Bronchial epithelial cell (primary cell): ENCODE measurements around the gene HTR4. TPM values are rescaled to one million over a fixed set of nuclear protein-coding genes. Genes with fewer than 3 reads are reported as not detected.

Experiments used
- DNase-seq: peaks from one replicate; pipeline ENCODE4 v3.0.0-alpha.2; 2010; ENCODE audit warnings: low read depth
- FAIRE-seq: peaks from 2 replicates; lab custom pipeline; 2011; peaks lifted over from hg19 to GRCh38; lab: Jason Lieb, UNC
- H3K27me3 ChIP-seq: 2 replicates; pipeline ENCODE4 v1.5.1; 2011; ENCODE audit warnings: low read length; ENCODE audit not compliant: control insufficient read depth, insufficient read depth
- H3K36me3 ChIP-seq: 2 replicates; pipeline ENCODE4 v1.5.1; 2011; ENCODE audit warnings: low read length; ENCODE audit not compliant: control insufficient read depth, insufficient read depth
- H3K4me3 ChIP-seq: 2 replicates; pipeline ENCODE4 v1.5.1; 2011; ENCODE audit warnings: mild to moderate bottlenecking, low read depth, low read length, control low read depth
- CTCF ChIP-seq: IDR thresholded peaks from 2 replicates; pipeline ENCODE4 v1.5.1; 2011; ENCODE audit warnings: mild to moderate bottlenecking, moderate library complexity, low read length, control low read depth, inconsistent platforms; ENCODE audit not compliant: insufficient read depth, severe bottlenecking
- total RNA-seq: library from RNA; depleted of rRNA; stranded (reverse); fragments of >200 nt; gene quantifications from 2 replicates; pipeline ENCODE4 v1.2.1, GENCODE V29; 2014

Gene HTR4
- total RNA-seq, 1 donor from 2014 or later = not detected

- no peak for TF ChIP-seq CTCF
- Histone ChIP-seq H3K4me3 (no peak overlapping the region), H3K36me3 (no peaks in the 10 kb centered on the region), H3K27me3 (peaks cover 2% of the 10 kb centered on the region)
- FAIRE-seq = no peak
- DNase-seq = peak; percentile 66
Observed at GRCh38 chr5:148569948-148570347, 84.4 kb downstream of the HTR4 start.

GRCh38 chr5:148565148-148565547, 89.2 kb downstream of the HTR4 start:
- no peaks in the 10 kb centered on the region for H3K36me3 ChIP-seq
- DNase-seq (no peak), FAIRE-seq (no peak)
- H3K4me3 ChIP-seq = no peak overlapping the region
- H3K27me3 ChIP-seq = no peaks in the 10 kb centered on the region
- no peak for TF ChIP-seq CTCF

GRCh38 chr5:148563021-148563420, 91.3 kb downstream of the HTR4 start:
- no peak for TF ChIP-seq CTCF
- Histone ChIP-seq H3K4me3 (no peak overlapping the region), H3K27me3 (no peaks in the 10 kb centered on the region), H3K36me3 (no peaks in the 10 kb centered on the region)
- no peak for DNase-seq
- FAIRE-seq = no peak

DNA sequence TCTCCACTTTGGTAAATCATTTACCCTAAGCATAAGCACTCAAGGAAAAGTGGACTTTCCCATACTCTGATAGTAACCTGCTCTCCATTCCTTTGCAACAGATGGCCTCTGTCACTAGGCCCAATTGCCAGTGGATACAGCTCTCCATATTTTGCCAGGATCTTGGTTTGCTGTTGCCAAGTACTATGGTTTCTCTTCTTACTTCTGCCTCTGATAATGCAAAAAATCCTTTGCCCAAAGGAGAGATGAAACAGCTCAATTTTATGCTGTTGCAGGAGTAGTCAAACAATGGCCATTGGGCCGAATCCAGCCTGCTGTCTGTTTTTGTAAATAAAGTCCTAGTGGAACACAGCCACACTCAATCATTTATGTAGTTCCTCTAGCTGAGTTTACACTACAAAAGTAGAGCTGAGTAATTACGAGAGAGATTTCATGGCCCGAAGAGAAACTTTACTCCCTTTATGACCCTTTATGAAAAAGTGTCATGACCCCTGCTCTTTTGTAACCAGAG, 92.5 kb downstream of the HTR4 start:
- DNase-seq (no peak), FAIRE-seq (no peak)
- Histone ChIP-seq H3K27me3 (no peaks in the 10 kb centered on the region), H3K36me3 (no peaks in the 10 kb centered on the region), H3K4me3 (no peak overlapping the region)
- no peak for TF ChIP-seq CTCF

- H3K4me3 ChIP-seq = no peak overlapping the region
- no peak for TF ChIP-seq CTCF
- no peak for DNase-seq
- FAIRE-seq = no peak
- H3K27me3 ChIP-seq = no peaks in the 10 kb centered on the region
- H3K36me3 ChIP-seq = no peaks in the 10 kb centered on the region
Observed at GRCh38 chr5:148559461-148559860, 94.9 kb downstream of the HTR4 start.

DNA sequence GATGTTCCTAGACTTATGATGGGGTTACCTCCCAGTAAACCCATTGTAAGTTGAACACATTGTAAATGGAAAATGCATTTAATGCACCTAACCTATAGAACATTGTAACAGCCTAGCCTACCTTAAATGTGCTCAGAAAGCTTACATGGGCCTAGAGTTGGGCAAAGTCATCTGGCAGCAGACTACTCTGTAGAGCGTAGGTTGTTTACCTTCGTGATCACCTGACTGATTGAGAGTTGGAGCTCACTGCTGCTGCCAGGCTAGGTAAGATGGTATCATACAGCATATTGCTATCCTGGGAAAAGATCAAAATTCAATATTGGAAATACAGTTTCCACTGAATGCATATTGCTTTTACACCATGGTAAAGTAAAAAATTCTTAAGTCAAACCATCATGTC, 95.4 kb downstream of the HTR4 start:
- no peak for DNase-seq
- Histone ChIP-seq H3K36me3 (no peaks in the 10 kb centered on the region), H3K27me3 (no peaks in the 10 kb centered on the region), H3K4me3 (no peak overlapping the region)
- no peak for TF ChIP-seq CTCF
- FAIRE-seq = peak; percentile 7
